Sciatic nerve (tissue), 2 donors: Measurements from ENCODE around the gene PITPNB. TPM values are rescaled to one million over a fixed set of nuclear protein-coding genes. Genes with fewer than 3 reads are reported as not detected.
A peak's percentile ranks its signal among the peaks of the same experiment; 100 is the strongest.

Experiments
- ATAC-seq: fragments of 200-7000 bp; cut with Tn5 transposase; one replicate; pipeline ENCODE4 v1.9.1; 2020; ENCODE audit warnings: mild to moderate bottlenecking, moderate library complexity
- DNase-seq: peaks from one replicate; pipeline ENCODE4 v3.0.0-alpha.2; 2020; ENCODE audit warnings: low spot score
- intact Hi-C: fragments of 100-400 bp; cut with DNase I; formaldehyde crosslinking; loops from one replicate; pipeline ENCODE4 v1.14.2; 2022
- total RNA-seq: library from RNA; stranded (reverse); fragmentation: NEBNext Ultra II Directional; extraction: Animal tissue kit (Norgen Biotek cat#: 25700); gene quantifications from one replicate; pipeline ENCODE4 v1.2.1, GENCODE V29; 2021
- donor health status: DM: no; HTN: no; CAD: no.
- donor health status: DM: no; HTN: no; CAD: no.

Gene PITPNB
- total RNA-seq, 1 donor from 2014 or later = 88.8 TPM

GRCh38 chr22:27883656-27884350 is 35.3 kb downstream of the PITPNB start:
- ATAC-seq (no peak), DNase-seq (no peak)
- intact Hi-C loops = loop anchor here (5.0 kb wide), 1 partner anchor 118 kb away; no protein-coding TSS in a partner anchor

GRCh38 chr22:27882507-27883290 is 36.4 kb downstream of the PITPNB start:
- intact Hi-C loops = loop anchor here (5.0 kb wide), 1 partner anchor 120 kb away; no protein-coding TSS in a partner anchor
- DNase-seq = no peak
- no peak for ATAC-seq

- intact Hi-C loops = loop anchor here (5.0 kb wide), 1 partner anchor 121 kb away; no protein-coding TSS in a partner anchor
- DNase-seq = no peak
- peak; percentile 85 for ATAC-seq
These were observed 37.6 kb downstream of the PITPNB start for GRCh38 chr22:27881421-27881820.

- intact Hi-C loops = loop anchor here (5.0 kb wide), 1 partner anchor 121 kb away; no protein-coding TSS in a partner anchor
- DNase-seq = no peak
- ATAC-seq = peak; percentile 90
These were observed 38.2 kb downstream of the PITPNB start for GRCh38 chr22:27880778-27881394.

- intact Hi-C loops = loop anchor here (5.0 kb wide), 1 partner anchor 122 kb away; no protein-coding TSS in a partner anchor
- peak; percentile 59 for ATAC-seq
- DNase-seq = no peak
These were observed 39.1 kb downstream of the PITPNB start for GRCh38 chr22:27879923-27880322.

GRCh38 chr22:27878541-27878940 is 40.5 kb downstream of the PITPNB start:
- no peak for ATAC-seq
- intact Hi-C loops = no loop called here

GRCh38 chr22:27877501-27877900 is 41.6 kb downstream of the PITPNB start:
- DNase-seq (no peak), ATAC-seq (no peak)
- intact Hi-C loops = no loop called here

More at GRCh38 chr22:27878541-27878940, 40.5 kb downstream of the PITPNB start:
- no peak for DNase-seq

- intact Hi-C loops = no loop called here
- ATAC-seq = peak; percentile 39
These were observed 42.4 kb downstream of the PITPNB start for GRCh38 chr22:27876684-27877083.

GRCh38 chr22:27875951-27876350 is 43.1 kb downstream of the PITPNB start:
- no peak for ATAC-seq
- intact Hi-C loops = no loop called here
- no peak for DNase-seq

More at GRCh38 chr22:27876684-27877083, 42.4 kb downstream of the PITPNB start:
- DNase-seq = no peak

- intact Hi-C loops = no loop called here
- no peak for DNase-seq
- ATAC-seq = no peak
These were observed 44.3 kb downstream of the PITPNB start for GRCh38 chr22:27874764-27875163.

GRCh38 chr22:27874185-27874584 is 44.9 kb downstream of the PITPNB start:
- DNase-seq (no peak), ATAC-seq (peak; percentile 72)

GRCh38 chr22:27873472-27873871 is 45.6 kb downstream of the PITPNB start:
- intact Hi-C loops = no loop called here
- ATAC-seq = peak; percentile 67
- no peak for DNase-seq

More at GRCh38 chr22:27874185-27874584, 44.9 kb downstream of the PITPNB start:
- intact Hi-C loops = no loop called here

GRCh38 chr22:27872488-27872887 is 46.6 kb downstream of the PITPNB start:
- no peak for DNase-seq
- no peak for ATAC-seq
- intact Hi-C loops = no loop called here

- DNase-seq (no peak), ATAC-seq (no peak)
- intact Hi-C loops = no loop called here
These were observed 47.6 kb downstream of the PITPNB start for GRCh38 chr22:27871306-27872014.

GRCh38 chr22:27870234-27871191 is 48.5 kb downstream of the PITPNB start:
- ATAC-seq (no peak), DNase-seq (no peak)
- intact Hi-C loops = no loop called here

GRCh38 chr22:27868732-27869282 is 50.2 kb downstream of the PITPNB start:
- no peak for DNase-seq
- no peak for ATAC-seq
- intact Hi-C loops = no loop called here

GRCh38 chr22:27867953-27868731 is 50.9 kb downstream of the PITPNB start:
- ATAC-seq (peak; percentile 14), DNase-seq (no peak)
- intact Hi-C loops = no loop called here
